Esophagus squamous epithelium (tissue), 4 donors: Measurements from ENCODE around the gene CADM4.

Source experiments
- POLR2A ChIP-seq, 4 donors: fragments of 450-650 bp; IDR thresholded peaks; one replicate each; pipeline ENCODE4 v1.6.1; 2017; ENCODE audit warnings: antibody characterized with exemption in 4 of 4, mild to moderate bottlenecking in 4 of 4, moderate library complexity in 3 of 4
- TF ChIP-seq, protein P1 (sequence below), 6 experiments: fragments of 450-650 bp in 4 of 6; fragments of 200-600 bp in 2 of 6; sonication (generic) in 2 of 6; IDR thresholded peaks; one replicate each; pipeline ENCODE4 v1.5.1; 2016 to 2019; ENCODE audit warnings: antibody characterized with exemption in 6 of 6, mild to moderate bottlenecking in 4 of 6, moderate library complexity in 4 of 6

DNA sequence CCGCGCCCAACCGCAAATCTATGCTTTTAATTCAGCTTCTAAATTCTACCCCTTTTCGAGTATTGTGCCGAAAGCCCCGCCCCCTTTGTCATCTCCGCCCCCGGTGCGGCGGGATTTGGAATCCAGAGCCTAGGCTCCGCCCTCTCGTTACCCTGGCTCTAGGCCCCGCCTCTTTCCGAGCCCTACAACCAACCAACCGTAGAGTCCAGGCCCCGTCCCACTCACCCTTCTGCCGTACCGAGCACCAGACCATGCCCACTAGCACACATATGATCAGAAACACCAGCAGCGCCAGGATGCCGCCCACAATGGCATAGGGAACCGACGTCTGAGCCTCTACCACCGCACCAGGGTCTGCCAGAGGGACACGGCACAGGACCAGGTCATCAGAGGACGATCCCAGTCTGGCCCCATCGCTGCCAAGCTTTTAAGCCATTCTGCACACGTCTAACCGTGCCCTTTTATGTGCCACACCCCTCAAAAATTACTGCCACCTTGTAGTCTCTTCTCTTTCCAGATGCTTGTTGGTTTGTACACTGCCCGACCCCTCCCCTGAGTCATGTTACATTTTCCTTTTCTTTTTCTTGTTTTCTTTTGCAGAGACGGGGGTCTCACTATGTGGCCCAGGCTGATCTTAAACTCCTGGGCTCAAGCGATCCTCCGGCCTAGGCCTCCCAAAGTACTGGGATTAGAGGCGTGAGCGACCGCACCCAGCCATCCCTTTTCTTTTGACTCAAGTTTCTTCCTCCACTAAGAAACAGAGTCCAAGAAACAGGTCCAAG is 15.6 kb downstream of the CADM4 start:
- TF ChIP-seq POLR2A (IDR thresholded peaks at IDR 0.05): no peak
- TF ChIP-seq, protein P1, sequence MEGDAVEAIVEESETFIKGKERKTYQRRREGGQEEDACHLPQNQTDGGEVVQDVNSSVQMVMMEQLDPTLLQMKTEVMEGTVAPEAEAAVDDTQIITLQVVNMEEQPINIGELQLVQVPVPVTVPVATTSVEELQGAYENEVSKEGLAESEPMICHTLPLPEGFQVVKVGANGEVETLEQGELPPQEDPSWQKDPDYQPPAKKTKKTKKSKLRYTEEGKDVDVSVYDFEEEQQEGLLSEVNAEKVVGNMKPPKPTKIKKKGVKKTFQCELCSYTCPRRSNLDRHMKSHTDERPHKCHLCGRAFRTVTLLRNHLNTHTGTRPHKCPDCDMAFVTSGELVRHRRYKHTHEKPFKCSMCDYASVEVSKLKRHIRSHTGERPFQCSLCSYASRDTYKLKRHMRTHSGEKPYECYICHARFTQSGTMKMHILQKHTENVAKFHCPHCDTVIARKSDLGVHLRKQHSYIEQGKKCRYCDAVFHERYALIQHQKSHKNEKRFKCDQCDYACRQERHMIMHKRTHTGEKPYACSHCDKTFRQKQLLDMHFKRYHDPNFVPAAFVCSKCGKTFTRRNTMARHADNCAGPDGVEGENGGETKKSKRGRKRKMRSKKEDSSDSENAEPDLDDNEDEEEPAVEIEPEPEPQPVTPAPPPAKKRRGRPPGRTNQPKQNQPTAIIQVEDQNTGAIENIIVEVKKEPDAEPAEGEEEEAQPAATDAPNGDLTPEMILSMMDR (IDR thresholded peaks at IDR 0.05): no peak
